ENCODE measurements around the gene CAMK2A. TPM values are rescaled to one million over a fixed set of nuclear protein-coding genes. Genes with fewer than 3 reads are reported as not detected.
"Not testable (repeated sequence)": the region's sequence is repeated elsewhere in the genome, so short reads cannot be mapped to it uniquely, and the experiment has no call there.

Gene CAMK2A
- total RNA-seq, 1 experiment from 2014 or later, result not detected

DNA sequence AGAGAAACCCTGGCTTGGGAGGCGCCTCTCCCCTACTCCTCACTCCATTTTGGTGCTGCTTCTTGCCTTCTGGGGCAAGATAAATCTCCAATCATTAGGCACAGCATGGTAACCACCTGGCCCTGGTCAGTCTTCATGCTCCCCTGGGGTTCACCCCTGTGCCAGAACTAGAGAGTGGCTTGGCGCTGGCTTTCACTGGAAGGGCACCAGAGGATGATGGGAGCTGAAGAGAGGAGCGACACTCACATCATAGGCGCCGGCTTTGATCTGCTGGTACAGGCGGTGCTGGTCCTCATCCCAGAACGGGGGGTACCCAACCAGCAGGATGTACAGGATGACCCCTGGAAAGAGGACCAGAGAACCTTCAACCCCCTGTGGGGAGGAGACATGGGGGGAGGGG is 38.1 kb downstream of the CAMK2A start:
- peaks cover 8% of the 10 kb centered on the region for H3K4me1 Mint-ChIP-seq (ENCODE audit: low read depth, unreplicated experiment)
- intact Hi-C loops (cut with micrococcal nuclease; ENCODE audit: unreplicated experiment), result no loop called here
- no peaks in the 10 kb centered on the region for H3K9me3 Mint-ChIP-seq (ENCODE audit: unreplicated experiment)
- Histone ChIP-seq H3K27me3 (replicated peaks; ENCODE audit: control insufficient read depth, insufficient read depth, low read length) (no peaks in the 10 kb centered on the region), H3K36me3 (ENCODE audit: control insufficient read depth, insufficient read depth, low read length) (no peaks in the 10 kb centered on the region; the same call in 1 of the 2 replicates), H3K9me3 (no peaks in the 10 kb centered on the region), H3K4me1 (peaks cover 42% of the 10 kb centered on the region), H3K4me3 (ENCODE audit: low read depth, low read length) (no peak overlapping the region)
- ChIA-PET CTCF (no interaction called here), POLR2A (no interaction called here)
- no TSS peak for BruUV-seq (replicated peaks)
- DNase-seq, result no peak
- no peaks in the 10 kb centered on the region for H3K36me3 Mint-ChIP-seq (ENCODE audit: insufficient read depth, unreplicated experiment)
- TF ChIP-seq CTCF (IDR thresholded peaks at IDR 0.05; ENCODE audit: insufficient read depth in 1 of 2, low read depth in 1 of 2, low read length in 1 of 2, severe bottlenecking in 1 of 2, unreplicated experiment in 1 of 2), result no peak
- H3K4me3 Mint-ChIP-seq (ENCODE audit: unreplicated experiment), result no peak overlapping the region
- H3K27ac Mint-ChIP-seq (ENCODE audit: unreplicated experiment), result no peak overlapping the region
- no peaks in the 10 kb centered on the region for H3K27me3 Mint-ChIP-seq (ENCODE audit: insufficient read depth, unreplicated experiment)

GRCh38 chr5:150249744-150250143 is 39.8 kb downstream of the CAMK2A start:
- CTCF ChIA-PET, result no interaction called here
- Histone ChIP-seq H3K4me3 (ENCODE audit: low read depth, low read length) (no peak overlapping the region), H3K27me3 (replicated peaks; ENCODE audit: control insufficient read depth, insufficient read depth, low read length) (no peaks in the 10 kb centered on the region), H3K36me3 (ENCODE audit: control insufficient read depth, insufficient read depth, low read length) (no peaks in the 10 kb centered on the region), H3K9me3 (no peaks in the 10 kb centered on the region), H3K4me1 (peaks cover 27% of the 10 kb centered on the region)
- intact Hi-C loops (cut with micrococcal nuclease; ENCODE audit: unreplicated experiment), result no loop called here
- POLR2A ChIA-PET, result no interaction called here
- no peaks in the 10 kb centered on the region for H3K27me3 Mint-ChIP-seq (ENCODE audit: insufficient read depth, unreplicated experiment)
- no peaks in the 10 kb centered on the region for H3K36me3 Mint-ChIP-seq (ENCODE audit: insufficient read depth, unreplicated experiment)
- peaks cover 2% of the 10 kb centered on the region for H3K4me1 Mint-ChIP-seq (ENCODE audit: low read depth, unreplicated experiment)
- TF ChIP-seq CTCF (IDR thresholded peaks at IDR 0.05; ENCODE audit: insufficient read depth in 1 of 2, low read depth in 1 of 2, low read length in 1 of 2, severe bottlenecking in 1 of 2, unreplicated experiment in 1 of 2), result no peak
- H3K9me3 Mint-ChIP-seq (ENCODE audit: unreplicated experiment), result no peaks in the 10 kb centered on the region
- H3K4me3 Mint-ChIP-seq (ENCODE audit: unreplicated experiment), result no peak overlapping the region
- no peak overlapping the region for H3K27ac Mint-ChIP-seq (ENCODE audit: unreplicated experiment)
- no TSS peak for BruUV-seq (replicated peaks)
- no peak for DNase-seq

DNA sequence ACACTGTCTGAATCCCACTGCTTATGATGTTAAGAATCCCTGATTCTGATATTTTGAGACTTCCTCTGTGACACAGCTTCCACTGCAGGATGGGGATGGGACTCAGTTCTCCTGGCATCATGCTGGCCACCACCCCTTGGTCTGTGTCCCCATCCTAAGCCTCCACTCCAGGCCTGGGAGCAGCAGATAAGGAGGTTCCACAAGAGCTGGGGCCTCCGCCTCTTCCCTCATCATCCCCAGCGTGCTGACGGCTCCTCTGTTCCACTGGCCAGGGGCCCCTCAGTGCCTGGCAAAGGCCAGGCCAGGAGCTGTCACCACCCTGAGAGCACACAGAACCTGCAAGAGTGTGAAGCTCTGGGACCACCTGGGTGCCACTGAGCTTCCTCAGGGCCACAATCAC is 40.6 kb downstream of the CAMK2A start:
- intact Hi-C loops (cut with micrococcal nuclease; ENCODE audit: unreplicated experiment), result no loop called here
- no peak for TF ChIP-seq CTCF (IDR thresholded peaks at IDR 0.05; ENCODE audit: insufficient read depth in 1 of 2, low read depth in 1 of 2, low read length in 1 of 2, severe bottlenecking in 1 of 2, unreplicated experiment in 1 of 2)
- H3K9me3 Mint-ChIP-seq (ENCODE audit: unreplicated experiment), result no peaks in the 10 kb centered on the region
- no peak overlapping the region for H3K4me3 ChIP-seq (ENCODE audit: low read depth, low read length)
- DNase-seq, result no peak
- no peak overlapping the region for H3K27ac Mint-ChIP-seq (ENCODE audit: unreplicated experiment)
- H3K4me1 ChIP-seq, result peaks cover 19% of the 10 kb centered on the region
- ChIA-PET POLR2A (interaction anchor here (0.6 kb wide), 1 partner anchor 14 kb away, joined by 3 read pairs; no protein-coding TSS in a partner anchor), CTCF (no interaction called here)
- H3K27me3 ChIP-seq (replicated peaks; ENCODE audit: control insufficient read depth, insufficient read depth, low read length), result no peaks in the 10 kb centered on the region
- H3K9me3 ChIP-seq, result no peaks in the 10 kb centered on the region
- no TSS peak for BruUV-seq (replicated peaks)
- H3K36me3 ChIP-seq (ENCODE audit: control insufficient read depth, insufficient read depth, low read length), result no peaks in the 10 kb centered on the region
- no peaks in the 10 kb centered on the region for H3K27me3 Mint-ChIP-seq (ENCODE audit: insufficient read depth, unreplicated experiment)
- no peaks in the 10 kb centered on the region for H3K36me3 Mint-ChIP-seq (ENCODE audit: insufficient read depth, unreplicated experiment)
- H3K4me1 Mint-ChIP-seq (ENCODE audit: low read depth, unreplicated experiment), result no peaks in the 10 kb centered on the region
- no peak overlapping the region for H3K4me3 Mint-ChIP-seq (ENCODE audit: unreplicated experiment)

DNA sequence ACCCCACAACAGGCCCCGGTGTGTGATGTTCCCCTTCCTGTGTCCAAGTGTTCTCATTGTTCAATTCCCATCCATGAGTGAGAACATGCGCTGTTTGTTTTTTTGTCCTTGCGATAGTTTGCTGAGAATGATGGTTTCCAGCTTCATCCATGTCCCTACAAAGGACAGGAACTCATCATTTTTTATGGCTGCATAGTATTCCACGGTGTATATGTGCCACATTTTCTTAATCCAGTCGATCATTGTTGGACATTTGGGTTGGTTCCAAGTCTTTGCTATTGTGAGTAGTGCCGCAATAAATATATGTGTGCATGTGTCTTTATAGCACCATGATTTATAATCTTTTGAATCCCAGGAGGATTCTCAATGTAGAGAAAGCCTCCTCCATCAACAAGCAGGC is 41.1 kb downstream of the CAMK2A start:
- H3K4me1 Mint-ChIP-seq (ENCODE audit: low read depth, unreplicated experiment); H3K27me3 ChIP-seq (replicated peaks; ENCODE audit: control insufficient read depth, insufficient read depth, low read length); DNase-seq; intact Hi-C loops (cut with micrococcal nuclease; ENCODE audit: unreplicated experiment); H3K36me3 Mint-ChIP-seq (ENCODE audit: insufficient read depth, unreplicated experiment); H3K27me3 Mint-ChIP-seq (ENCODE audit: insufficient read depth, unreplicated experiment); BruUV-seq (replicated peaks); H3K4me3 ChIP-seq (ENCODE audit: low read depth, low read length); H3K27ac Mint-ChIP-seq (ENCODE audit: unreplicated experiment); H3K9me3 Mint-ChIP-seq (ENCODE audit: unreplicated experiment); H3K9me3 ChIP-seq; CTCF ChIA-PET; H3K36me3 ChIP-seq (ENCODE audit: control insufficient read depth, insufficient read depth, low read length); H3K4me3 Mint-ChIP-seq (ENCODE audit: unreplicated experiment): not testable (repeated sequence)
- H3K4me1 ChIP-seq, result peaks cover 14% of the 10 kb centered on the region; the same call in 1 of the 2 replicates
- POLR2A ChIA-PET, result interaction anchor here (0.6 kb wide), 1 partner anchor 14 kb away, joined by 3 read pairs; no protein-coding TSS in a partner anchor
